ENCODE results near the gene CTNNBIP1.

DNA sequence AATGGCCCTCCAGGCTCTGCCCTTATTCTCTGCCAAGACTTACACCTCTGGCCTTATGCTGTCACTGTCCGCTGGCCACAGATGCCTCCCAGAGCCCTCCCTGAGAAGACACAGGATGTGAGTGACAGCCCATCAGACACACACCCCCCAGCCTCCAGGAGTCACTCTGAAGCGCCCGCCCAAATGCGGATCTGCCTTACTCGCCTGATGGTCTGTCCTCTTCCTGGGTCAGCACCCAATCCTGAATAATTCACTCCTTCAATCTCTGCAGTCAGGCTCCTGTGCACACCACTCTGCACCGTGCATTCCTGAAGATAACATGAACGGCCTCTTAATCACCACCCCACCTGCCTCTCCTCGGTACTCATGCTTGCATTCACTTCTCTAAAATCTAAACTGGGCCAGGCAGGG is 101.0 kb downstream of the CTNNBIP1 start:
- no peak for TF ChIP-seq CTCF (IDR thresholded peaks at IDR 0.05)
- no peak for TF ChIP-seq POLR2A (IDR thresholded peaks at IDR 0.05)
- no peak for TF ChIP-seq EP300 (IDR thresholded peaks at IDR 0.05)
- TF ChIP-seq POLR2AphosphoS5 (IDR thresholded peaks at IDR 0.05) = no peak

Data from sigmoid colon (tissue), 4 donors.